ENCODE data around the gene CHD3. TPM values are rescaled to one million over a fixed set of nuclear protein-coding genes. Genes with fewer than 3 reads are reported as not detected.
A peak's percentile ranks its signal among the peaks of the same experiment; 100 is the strongest.

Gene CHD3
- total RNA-seq, 2 donors from 2014 or later = 17.6 to 44.7 TPM

GRCh38 chr17:7875804-7876370 is 12.7 kb upstream of the CHD3 start:
- Histone ChIP-seq H3K4me1 (no peaks in the 10 kb centered on the region), H3K27me3 (no peaks in the 10 kb centered on the region), H3K9me3 (no peaks in the 10 kb centered on the region), H3K27ac (no peak overlapping the region), H3K36me3 (no peaks in the 10 kb centered on the region), H3K4me3 (no peak overlapping the region)
- DNase-seq (ENCODE audit: low spot score) = no peak
- TF ChIP-seq CTCF (IDR thresholded peaks at IDR 0.05) = no peak

GRCh38 chr17:7878234-7878633 is 10.4 kb upstream of the CHD3 start:
- DNase-seq (ENCODE audit: low spot score) = peak; percentile 7
- no peak for TF ChIP-seq CTCF (IDR thresholded peaks at IDR 0.05)
- Histone ChIP-seq H3K27me3 (no peaks in the 10 kb centered on the region), H3K4me3 (no peak overlapping the region), H3K27ac (no peak overlapping the region), H3K4me1 (peaks cover 0 to 10% of the 10 kb centered on the region in 2 donors), H3K9me3 (no peaks in the 10 kb centered on the region), H3K36me3 (no peaks in the 10 kb centered on the region)

GRCh38 chr17:7880076-7880868 is 8.3 kb upstream of the CHD3 start:
- Histone ChIP-seq H3K27ac (no peak overlapping the region), H3K4me1 (peaks cover 0 to 10% of the 10 kb centered on the region in 2 donors), H3K9me3 (no peaks in the 10 kb centered on the region), H3K4me3 (no peak overlapping the region), H3K36me3 (no peaks in the 10 kb centered on the region), H3K27me3 (no peaks in the 10 kb centered on the region)
- no peak for DNase-seq (ENCODE audit: low spot score)
- TF ChIP-seq CTCF (IDR thresholded peaks at IDR 0.05) = no peak

DNA sequence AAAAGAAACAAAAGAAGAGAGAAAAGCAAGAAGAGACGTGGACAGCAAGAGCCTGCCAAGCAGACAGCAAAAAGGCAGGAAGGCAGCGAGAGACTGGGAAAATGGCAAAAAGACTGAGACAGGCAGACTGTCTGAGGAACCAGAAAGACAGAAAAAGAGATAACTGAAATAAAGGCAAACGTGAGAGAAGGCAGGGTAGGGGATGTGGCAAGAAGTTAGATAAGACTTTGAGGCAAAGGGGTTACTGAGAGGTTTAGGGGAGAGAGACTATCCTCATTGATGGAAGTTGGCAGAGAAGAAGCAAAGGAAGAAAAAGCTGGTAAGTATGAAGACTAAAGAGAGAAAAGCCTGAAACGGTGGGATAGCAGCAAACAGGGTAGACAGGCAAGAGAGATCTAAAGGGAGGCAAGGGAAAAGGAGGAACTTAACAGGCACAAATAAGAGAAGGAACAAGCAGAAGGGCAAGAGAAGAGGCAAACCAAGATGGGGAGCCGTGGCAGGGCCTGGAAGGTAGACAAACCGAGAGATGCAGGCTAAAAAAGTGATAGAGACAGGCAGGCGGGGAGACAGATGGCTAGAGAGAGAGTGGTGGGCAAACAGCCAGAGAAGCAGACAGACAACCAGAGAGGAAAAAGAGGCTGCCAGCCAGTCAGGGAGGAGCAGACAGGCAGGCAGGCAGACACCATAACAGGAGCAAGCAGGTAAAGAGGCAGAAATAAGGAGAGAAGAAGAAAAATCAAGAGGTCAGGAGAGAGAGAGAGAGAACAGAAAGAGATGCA is 7.1 kb upstream of the CHD3 start:
- no peaks in the 10 kb centered on the region for H3K9me3 ChIP-seq
- no peak overlapping the region for H3K27ac ChIP-seq
- no peak overlapping the region for H3K4me3 ChIP-seq
- no peaks in the 10 kb centered on the region for H3K27me3 ChIP-seq
- no peak for DNase-seq (ENCODE audit: low spot score)
- H3K4me1 ChIP-seq = peaks cover 0 to 20% of the 10 kb centered on the region in 2 donors
- H3K36me3 ChIP-seq = no peaks in the 10 kb centered on the region
- no peak for TF ChIP-seq CTCF (IDR thresholded peaks at IDR 0.05)

DNA sequence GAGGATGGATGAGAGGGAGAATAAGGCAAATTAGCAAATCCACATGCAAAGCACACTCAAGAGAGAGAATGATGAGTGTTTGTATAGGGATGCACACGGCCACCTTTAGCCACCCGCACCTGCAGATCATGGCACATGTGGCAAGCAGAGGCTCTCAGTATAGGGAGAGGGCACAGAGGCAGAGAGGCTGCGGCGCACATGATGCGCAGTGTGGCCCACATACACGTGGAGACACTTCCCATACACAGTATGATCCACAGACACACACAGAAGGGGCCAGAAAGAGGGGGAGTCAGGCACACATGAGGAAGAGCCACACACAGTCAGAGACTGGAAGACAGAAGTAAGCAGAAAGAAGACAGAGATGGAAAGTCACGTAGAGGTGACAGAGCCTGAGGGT is 6.5 kb upstream of the CHD3 start:
- Histone ChIP-seq H3K9me3 (no peaks in the 10 kb centered on the region), H3K27me3 (no peaks in the 10 kb centered on the region), H3K36me3 (no peaks in the 10 kb centered on the region), H3K4me1 (peaks cover 0 to 26% of the 10 kb centered on the region in 2 donors), H3K4me3 (no peak overlapping the region), H3K27ac (no peak overlapping the region)
- no peak for DNase-seq (ENCODE audit: low spot score)
- TF ChIP-seq CTCF (IDR thresholded peaks at IDR 0.05) = no peak

All from right atrium auricular region (tissue), 2 donors.